Cardiac muscle cell (in vitro differentiated cells and primary cell): ENCODE results near the gene CLASP1. TPM values are rescaled to one million over a fixed set of nuclear protein-coding genes. Genes with fewer than 3 reads are reported as not detected.
A peak's percentile ranks its signal among the peaks of the same experiment; 100 is the strongest.

Experiments used
- DNase-seq, 2 donors: peaks; one replicate each; pipeline versions ENCODE4 v3.0.0 to v3.0.0-alpha.2; 2010 to 2017; ENCODE audit warnings: low read depth in 1 of 2, low spot score in 1 of 2
- H3K27ac ChIP-seq: fragments of 200-600 bp; sonication (generic); 2 replicates; pipeline ENCODE4 v1.5.1; 2016
- H3K27me3 ChIP-seq: fragments of 200-600 bp; sonication (generic); 2 replicates; pipeline ENCODE4 v1.6.0; 2016; ENCODE audit warnings: control low read depth
- H3K36me3 ChIP-seq: fragments of 200-600 bp; sonication (generic); 2 replicates; pipeline ENCODE4 v1.5.1; 2016; ENCODE audit warnings: control low read depth
- H3K4me1 ChIP-seq: fragments of 200-600 bp; sonication (generic); 2 replicates; pipeline ENCODE4 v1.8.1; 2017; ENCODE audit warnings: low read depth, mild to moderate bottlenecking, mixed run types
- H3K4me3 ChIP-seq: fragments of 200-600 bp; sonication (generic); 2 replicates; pipeline ENCODE4 v1.5.1; 2016; ENCODE audit warnings: mild to moderate bottlenecking
- H3K9me3 ChIP-seq: fragments of 200-600 bp; sonication (generic); 2 replicates; pipeline ENCODE4 v1.5.1; 2017; ENCODE audit warnings: low read depth, mild to moderate bottlenecking, control low read depth
- CTCF ChIP-seq: IDR thresholded peaks from 2 replicates; pipeline ENCODE4 v1.5.1; 2012; ENCODE audit warnings: low read depth, mild to moderate bottlenecking, low read length
- polyA plus RNA-seq: library from polyadenylated mRNA; unstranded; fragments of >200 nt; fragmentation: Nextera tagmentation; extraction: Ambion mirVana; gene quantifications from 2 replicates; pipeline ENCODE4 v1.2.1, GENCODE V29; 2016
- total RNA-seq: library from RNA; depleted of rRNA; stranded (reverse); fragments of >200 nt; gene quantifications from 2 replicates; pipeline ENCODE4 v1.2.3, GENCODE V29; 2016

The CLASP1 gene
- total and polyA plus RNA-seq, 2 experiments from 2014 or later, result 24.8 to 53.0 TPM

- TF ChIP-seq CTCF, result no peak
- Histone ChIP-seq H3K27ac (no peak overlapping the region), H3K9me3 (no peaks in the 10 kb centered on the region), H3K4me3 (no peak overlapping the region), H3K36me3 (no peaks in the 10 kb centered on the region), H3K27me3 (no peaks in the 10 kb centered on the region), H3K4me1 (peaks cover 21% of the 10 kb centered on the region)
- DNase-seq, result peak in 1 of 2 donors; percentile 58
Observed at GRCh38 chr2:121485039-121485438, 164.2 kb downstream of the CLASP1 start.

- Histone ChIP-seq H3K27ac (no peak overlapping the region), H3K36me3 (no peaks in the 10 kb centered on the region), H3K4me3 (no peak overlapping the region), H3K4me1 (peaks cover 14% of the 10 kb centered on the region), H3K27me3 (no peaks in the 10 kb centered on the region), H3K9me3 (no peaks in the 10 kb centered on the region)
- no peak for DNase-seq
- TF ChIP-seq CTCF, result no peak
Observed at GRCh38 chr2:121483846-121484245, 165.4 kb downstream of the CLASP1 start.

GRCh38 chr2:121483021-121483420 is 166.2 kb downstream of the CLASP1 start:
- Histone ChIP-seq H3K36me3 (no peaks in the 10 kb centered on the region), H3K27ac (no peak overlapping the region), H3K27me3 (no peaks in the 10 kb centered on the region), H3K9me3 (no peaks in the 10 kb centered on the region), H3K4me1 (peaks cover 14% of the 10 kb centered on the region), H3K4me3 (no peak overlapping the region)
- TF ChIP-seq CTCF, result no peak
- DNase-seq, result no peak

GRCh38 chr2:121480826-121481225 is 168.4 kb downstream of the CLASP1 start:
- Histone ChIP-seq H3K4me1 (peaks cover 27% of the 10 kb centered on the region), H3K4me3 (no peak overlapping the region), H3K9me3 (no peaks in the 10 kb centered on the region), H3K36me3 (no peaks in the 10 kb centered on the region), H3K27ac (peak overlapping the region; percentile 29), H3K27me3 (no peaks in the 10 kb centered on the region)
- no peak for TF ChIP-seq CTCF
- peak; percentile 14 to 99 for DNase-seq

- Histone ChIP-seq H3K36me3 (no peaks in the 10 kb centered on the region), H3K4me1 (peaks cover 35% of the 10 kb centered on the region), H3K27ac (no peak overlapping the region), H3K9me3 (no peaks in the 10 kb centered on the region), H3K4me3 (no peak overlapping the region), H3K27me3 (no peaks in the 10 kb centered on the region)
- DNase-seq, result peak; percentile 42 to 43
- TF ChIP-seq CTCF, result peak; percentile 30
Observed at GRCh38 chr2:121479882-121480522, 169.3 kb downstream of the CLASP1 start.
